HUES64 (cell line): ENCODE data around the gene AFG3L2.

Experiments used
- H3K27ac ChIP-seq: 2 replicates; pipeline ENCODE4 v1.7.0; 2013; ENCODE audit warnings: low read depth, low read length, inconsistent platforms
- H3K27me3 ChIP-seq: 2 replicates; pipeline ENCODE4 v1.6.1; 2013; ENCODE audit warnings: mild to moderate bottlenecking, low read length; ENCODE audit not compliant: insufficient read depth
- H3K36me3 ChIP-seq: 2 replicates; pipeline ENCODE4 v1.6.1; 2013; ENCODE audit warnings: mild to moderate bottlenecking, low read length; ENCODE audit not compliant: insufficient read depth
- H3K4me1 ChIP-seq: 2 replicates; pipeline ENCODE4 v1.6.1; 2013; ENCODE audit warnings: mild to moderate bottlenecking, low read length, moderate library complexity; ENCODE audit not compliant: insufficient read depth
- H3K4me3 ChIP-seq: 2 replicates; pipeline ENCODE4 v1.5.1; 2013; ENCODE audit warnings: mild to moderate bottlenecking, low read length, moderate library complexity
- H3K9ac ChIP-seq: 2 replicates; pipeline ENCODE4 v1.6.1; 2013; ENCODE audit warnings: mild to moderate bottlenecking, low read depth, low read length
- H3K9me3 ChIP-seq: 2 replicates; pipeline ENCODE4 v1.6.1; 2013; ENCODE audit warnings: low read depth, low read length; ENCODE audit not compliant: insufficient read depth
- WGBS: fragments of 150-250, 120-280 bp; methylation state at CpG from one replicate; pipeline ENCODE4 v1.1.7; 2013; ENCODE audit warnings: missing lambda C conversion rate; 5-methylcytosine and 5-hydroxymethylcytosine counted together

AFG3L2 gene

DNA sequence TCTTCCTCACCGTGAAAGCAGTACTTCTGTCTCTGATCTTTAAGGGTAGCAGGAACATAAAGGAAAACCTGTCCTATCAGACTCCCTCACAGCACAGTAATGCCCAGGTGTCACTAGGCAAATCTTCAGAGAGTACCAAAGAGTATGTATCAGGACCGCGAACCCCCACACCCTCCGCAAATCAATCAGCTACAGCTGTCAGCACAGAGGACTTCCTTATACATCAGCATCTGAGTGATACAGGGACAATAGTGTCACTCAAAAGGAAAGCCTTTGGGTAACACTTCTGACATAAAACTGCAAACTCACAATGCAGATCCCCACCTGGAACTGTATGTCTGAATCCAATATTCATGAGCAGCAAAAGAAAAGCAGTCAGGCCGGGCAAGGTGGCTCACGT, 2.6 kb downstream of the AFG3L2 start:
- Histone ChIP-seq H3K27me3 (no peaks in the 10 kb centered on the region), H3K36me3 (peaks cover 11% of the 10 kb centered on the region; the same call in 1 of the 2 replicates), H3K9ac (no peak overlapping the region), H3K9me3 (no peaks in the 10 kb centered on the region), H3K27ac (no peak overlapping the region), H3K4me3 (no peak overlapping the region), H3K4me1 (peaks cover 6% of the 10 kb centered on the region; the same call in 1 of the 2 replicates)
- 93% methylated on average over 6 of the region's 6 CpGs for WGBS

DNA sequence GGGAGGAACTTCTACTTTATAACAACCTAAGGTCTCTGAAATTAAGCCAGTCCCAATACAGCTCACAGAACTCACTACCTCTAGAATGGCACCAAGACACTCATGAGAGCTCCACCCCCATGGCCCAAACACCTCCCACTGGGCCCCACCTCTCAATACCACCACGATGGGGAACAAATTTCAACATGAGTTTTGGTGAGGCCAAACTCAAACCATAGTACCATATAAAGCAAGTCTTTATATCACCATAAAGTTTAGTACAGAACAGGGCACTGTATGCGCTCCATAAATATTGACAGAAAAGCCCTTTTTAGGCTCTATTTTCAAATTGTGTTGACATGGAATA, 3.3 kb downstream of the AFG3L2 start:
- 84% methylated on average over 2 of the region's 2 CpGs for WGBS
- H3K9me3 ChIP-seq: no peaks in the 10 kb centered on the region
- peaks cover 6% of the 10 kb centered on the region; the same call in 1 of the 2 replicates for H3K4me1 ChIP-seq
- no peaks in the 10 kb centered on the region for H3K27me3 ChIP-seq
- peaks cover 15% of the 10 kb centered on the region for H3K36me3 ChIP-seq
- no peak overlapping the region for H3K27ac ChIP-seq
- no peak overlapping the region for H3K9ac ChIP-seq
- H3K4me3 ChIP-seq: no peak overlapping the region

DNA sequence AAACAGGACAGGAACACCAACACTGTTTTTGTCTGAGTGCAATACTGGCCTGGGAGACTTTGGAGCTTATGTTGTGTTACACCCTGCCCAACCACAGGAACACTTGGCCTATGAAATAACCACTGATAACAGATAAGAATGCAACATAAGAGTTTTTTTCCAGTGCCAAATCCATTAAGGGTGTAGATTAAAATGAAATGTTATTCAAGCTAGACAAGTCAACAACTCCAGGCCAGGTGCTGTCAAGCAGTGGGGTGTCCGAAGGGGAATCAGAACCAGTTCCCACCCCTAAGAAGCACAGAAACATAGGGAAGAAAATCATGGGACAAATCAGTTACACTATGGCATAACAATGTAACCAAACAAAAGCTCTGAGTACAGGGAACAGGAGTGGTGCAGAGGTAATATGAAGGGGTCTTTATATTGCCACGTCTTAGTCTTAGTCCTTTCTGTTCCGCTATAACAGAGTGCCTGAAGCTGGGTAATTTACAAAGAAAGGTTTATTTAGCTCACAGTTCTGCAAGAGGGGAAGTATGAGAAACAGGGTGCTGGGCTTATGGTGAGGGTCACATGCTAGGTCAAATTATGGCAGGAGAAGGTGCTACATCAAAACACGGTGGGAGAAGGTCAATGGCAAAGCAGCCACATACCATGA, 3.8 kb downstream of the AFG3L2 start:
- H3K4me1 ChIP-seq: peaks cover 6% of the 10 kb centered on the region; the same call in 1 of the 2 replicates
- H3K36me3 ChIP-seq: peaks cover 19% of the 10 kb centered on the region
- no peak overlapping the region for H3K27ac ChIP-seq
- no peak overlapping the region for H3K9ac ChIP-seq
- H3K4me3 ChIP-seq: no peak overlapping the region
- WGBS: 90% methylated on average over 4 of the region's 4 CpGs
- H3K9me3 ChIP-seq: no peaks in the 10 kb centered on the region
- no peaks in the 10 kb centered on the region for H3K27me3 ChIP-seq

DNA sequence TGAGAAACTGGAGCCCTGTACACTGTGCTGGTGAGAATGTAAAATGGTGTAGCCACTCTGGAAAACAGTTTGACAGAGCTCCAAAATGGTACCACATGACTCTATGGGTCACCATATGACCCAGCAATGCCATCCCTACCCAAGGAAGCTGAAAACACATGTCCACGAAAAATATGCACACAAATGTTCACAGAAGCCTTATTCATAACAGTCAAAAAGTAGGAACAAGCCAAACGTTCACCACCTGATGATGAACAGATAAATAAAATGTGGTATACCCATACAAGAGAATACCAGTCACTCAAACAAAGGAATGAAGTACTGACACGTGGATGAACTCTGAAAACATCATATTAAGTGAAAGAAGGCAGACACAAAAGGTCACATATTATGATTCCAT, 4.6 kb downstream of the AFG3L2 start:
- H3K4me1 ChIP-seq: peaks cover 6% of the 10 kb centered on the region; the same call in 1 of the 2 replicates
- 96% methylated on average over 3 of the region's 3 CpGs for WGBS
- H3K9ac ChIP-seq: no peak overlapping the region
- peaks cover 24% of the 10 kb centered on the region for H3K36me3 ChIP-seq
- H3K27me3 ChIP-seq: no peaks in the 10 kb centered on the region
- no peak overlapping the region for H3K27ac ChIP-seq
- H3K9me3 ChIP-seq: no peaks in the 10 kb centered on the region
- H3K4me3 ChIP-seq: no peak overlapping the region

DNA sequence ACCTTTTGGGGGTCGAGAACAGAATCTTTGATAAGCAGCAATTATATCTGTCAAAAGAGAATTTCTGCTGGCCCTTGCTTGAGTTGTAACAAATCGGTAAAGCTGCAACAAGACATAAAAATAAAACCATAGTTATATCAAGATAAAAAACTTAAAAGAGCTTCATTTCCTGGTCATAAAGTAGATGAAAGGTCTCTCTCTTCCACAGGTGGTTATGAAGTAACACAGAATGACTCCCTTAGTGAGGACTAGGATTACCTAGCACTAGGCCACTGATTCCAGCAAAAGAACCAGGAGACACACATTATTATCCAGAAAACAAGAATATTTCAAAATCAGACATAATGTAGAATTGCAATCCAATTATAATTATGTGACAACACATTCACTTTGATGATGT, 5.4 kb downstream of the AFG3L2 start:
- H3K9me3 ChIP-seq: no peaks in the 10 kb centered on the region
- peaks cover 32% of the 10 kb centered on the region for H3K36me3 ChIP-seq
- no peak overlapping the region for H3K27ac ChIP-seq
- H3K27me3 ChIP-seq: no peaks in the 10 kb centered on the region
- no peak overlapping the region for H3K4me3 ChIP-seq
- WGBS: 100% methylated on average over 1 of the region's 2 CpGs
- no peak overlapping the region for H3K9ac ChIP-seq
- peaks cover 6% of the 10 kb centered on the region; the same call in 1 of the 2 replicates for H3K4me1 ChIP-seq

GRCh38 chr18:12369211-12369610, 7.8 kb downstream of the AFG3L2 start:
- H3K27me3 ChIP-seq: no peaks in the 10 kb centered on the region
- peaks cover 52% of the 10 kb centered on the region for H3K36me3 ChIP-seq
- H3K27ac ChIP-seq: no peak overlapping the region
- H3K9ac ChIP-seq: no peak overlapping the region
- peaks cover 6% of the 10 kb centered on the region; the same call in 1 of the 2 replicates for H3K4me1 ChIP-seq
- 93% methylated on average over 7 of the region's 7 CpGs for WGBS
- H3K4me3 ChIP-seq: no peak overlapping the region
- H3K9me3 ChIP-seq: no peaks in the 10 kb centered on the region

DNA sequence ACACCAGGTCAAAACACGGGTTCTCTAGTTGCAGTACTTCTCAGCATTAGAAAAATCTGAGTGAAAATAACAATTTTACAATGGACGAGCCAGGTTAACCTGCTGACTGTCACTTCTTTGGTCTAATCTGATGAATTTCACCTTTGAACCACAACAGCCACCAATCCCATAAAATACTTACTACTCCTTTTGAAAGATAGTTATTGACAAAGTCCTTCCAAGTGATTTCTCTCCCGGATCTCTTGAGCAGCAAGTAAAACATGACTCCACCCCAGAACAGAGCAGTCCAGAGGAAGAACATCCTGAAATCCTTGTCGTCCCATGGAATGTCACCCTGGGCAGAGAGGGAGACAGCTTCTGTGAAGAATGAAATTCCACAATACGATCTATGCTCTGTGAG, 10.2 kb downstream of the AFG3L2 start:
- Histone ChIP-seq H3K9me3 (no peaks in the 10 kb centered on the region), H3K27me3 (no peaks in the 10 kb centered on the region), H3K27ac (no peak overlapping the region), H3K36me3 (peaks cover 71% of the 10 kb centered on the region), H3K9ac (no peak overlapping the region), H3K4me1 (no peaks in the 10 kb centered on the region), H3K4me3 (no peak overlapping the region)
- WGBS: 92% methylated on average over 5 of the region's 5 CpGs

DNA sequence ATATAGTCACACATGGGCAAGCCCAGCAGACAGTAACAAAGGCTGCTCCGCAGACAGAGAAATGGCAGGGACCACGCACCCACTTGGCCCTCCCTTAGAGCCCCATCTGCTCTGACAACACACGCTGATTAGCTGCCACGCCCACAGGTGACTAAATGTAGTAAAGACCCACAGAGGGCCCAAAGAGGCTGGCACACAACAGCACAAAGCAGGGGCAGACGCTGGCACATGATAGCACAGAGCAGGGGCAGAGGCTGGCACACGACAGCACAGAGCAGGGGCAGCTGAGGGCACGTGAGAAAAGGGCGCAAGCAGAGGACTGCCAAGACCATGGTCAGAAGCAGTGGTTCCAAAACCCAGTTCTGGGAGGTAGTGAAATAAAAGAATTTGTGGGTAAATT, 10.6 kb downstream of the AFG3L2 start:
- WGBS: 94% methylated on average over 8 of the region's 8 CpGs
- Histone ChIP-seq H3K36me3 (peaks cover 75% of the 10 kb centered on the region), H3K4me3 (no peak overlapping the region), H3K27me3 (no peaks in the 10 kb centered on the region), H3K9ac (no peak overlapping the region), H3K9me3 (no peaks in the 10 kb centered on the region), H3K4me1 (no peaks in the 10 kb centered on the region), H3K27ac (no peak overlapping the region)

DNA sequence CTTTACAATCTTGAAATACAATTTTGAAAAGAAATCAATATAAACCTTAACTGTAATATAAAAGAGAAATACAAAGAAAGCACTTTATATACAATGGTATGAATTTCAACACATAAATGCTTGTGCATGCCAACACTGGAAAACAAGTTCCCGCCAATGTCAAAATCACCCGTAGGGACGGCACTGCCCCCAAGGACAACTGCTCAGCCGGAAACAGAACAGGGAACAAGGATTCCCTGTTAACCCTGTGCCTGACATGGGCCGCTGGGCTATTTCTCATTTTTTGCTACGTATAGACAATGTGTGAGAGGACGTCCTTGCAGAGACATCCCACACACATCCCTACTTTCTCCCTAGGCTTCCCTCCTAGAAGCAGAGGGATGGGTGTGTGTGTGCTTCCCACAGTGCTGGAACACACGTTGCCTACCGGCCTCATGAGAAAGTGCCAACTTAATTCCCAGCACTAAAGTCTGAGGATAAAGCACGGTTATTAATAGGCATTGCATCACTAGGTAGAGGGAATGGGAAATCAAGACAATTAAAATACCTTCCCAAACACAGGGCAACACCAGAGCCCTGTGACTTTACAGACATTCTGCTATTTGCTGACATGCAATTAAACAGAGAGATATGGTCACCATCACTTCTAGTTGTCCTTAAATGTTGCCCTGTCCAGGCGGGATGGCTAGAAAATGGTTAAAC, 14.4 kb downstream of the AFG3L2 start:
- no peaks in the 10 kb centered on the region for H3K9me3 ChIP-seq
- no peak overlapping the region for H3K27ac ChIP-seq
- H3K9ac ChIP-seq: no peak overlapping the region
- no peak overlapping the region for H3K4me3 ChIP-seq
- H3K4me1 ChIP-seq: no peaks in the 10 kb centered on the region
- H3K36me3 ChIP-seq: peaks cover 97% of the 10 kb centered on the region
- WGBS: 96% methylated on average over 10 of the region's 11 CpGs
- no peaks in the 10 kb centered on the region for H3K27me3 ChIP-seq

GRCh38 chr18:12361770-12362378, 15.2 kb downstream of the AFG3L2 start:
- Histone ChIP-seq H3K27me3 (no peaks in the 10 kb centered on the region), H3K9ac (no peak overlapping the region), H3K9me3 (no peaks in the 10 kb centered on the region), H3K27ac (no peak overlapping the region), H3K36me3 (peaks cover 97% of the 10 kb centered on the region), H3K4me1 (no peaks in the 10 kb centered on the region), H3K4me3 (no peak overlapping the region)
- WGBS: 93% methylated on average over 3 of the region's 3 CpGs

DNA sequence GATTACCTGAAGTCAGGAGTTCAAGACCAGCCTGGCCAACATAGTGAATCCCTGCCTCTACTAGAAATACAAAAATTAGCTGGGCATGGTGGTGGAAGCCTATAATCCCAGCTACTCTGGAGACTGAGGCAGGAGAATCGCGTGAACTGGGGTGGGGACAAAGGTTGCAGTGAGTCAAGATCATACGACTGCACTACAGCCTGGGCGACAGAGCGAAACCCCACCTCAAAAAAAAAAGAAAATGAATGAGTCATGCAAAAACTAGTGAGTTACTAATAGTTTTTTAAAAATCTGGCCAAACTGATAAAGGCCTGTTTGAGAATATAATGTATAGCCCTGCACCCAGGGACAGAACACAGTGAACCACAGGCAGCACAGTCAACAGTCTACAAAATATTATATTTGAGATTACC, 17.5 kb downstream of the AFG3L2 start:
- peaks cover 95% of the 10 kb centered on the region for H3K36me3 ChIP-seq

More for the DNA sequence above, 17.5 kb downstream of the AFG3L2 start:
- H3K4me1 ChIP-seq: no peaks in the 10 kb centered on the region
- H3K4me3 ChIP-seq: no peak overlapping the region
- no peak overlapping the region for H3K27ac ChIP-seq
- H3K27me3 ChIP-seq: no peaks in the 10 kb centered on the region
- WGBS: 100% methylated on average over 2 of the region's 5 CpGs
- no peaks in the 10 kb centered on the region for H3K9me3 ChIP-seq
- H3K9ac ChIP-seq: no peak overlapping the region
